H1 (cell line): ENCODE data around the gene BIN1.

ENCODE experiments used
- CTCF ChIP-seq, 3 experiments: IDR thresholded peaks; 1 replicate in 2 of 3; 2 replicates in 1 of 3; pipeline versions ENCODE4 v1.5.1 to v1.6.1; 2011; ENCODE audit warnings: low read length in 3 of 3, mild to moderate bottlenecking in 3 of 3, inconsistent platforms in 2 of 3, low read depth in 1 of 3, moderate library complexity in 1 of 3; ENCODE audit not compliant: insufficient read depth in 1 of 3; ENCODE audit errors: control extremely low read depth in 1 of 3
- POLR2A ChIP-seq, 2 experiments: IDR thresholded peaks; 1 replicate in 1 of 2; 2 replicates in 1 of 2; pipeline ENCODE4 v1.6.1; 2011; ENCODE audit warnings: low read depth in 2 of 2, low read length in 2 of 2, mild to moderate bottlenecking in 2 of 2; ENCODE audit errors: control extremely low read depth in 1 of 2
- POLR2AphosphoS5 ChIP-seq: IDR thresholded peaks from 2 replicates; pipeline ENCODE4 v1.6.1; 2011; ENCODE audit warnings: low read depth, low read length
- POU5F1 ChIP-seq: IDR thresholded peaks from 2 replicates; pipeline ENCODE4 v1.6.1; 2011; ENCODE audit warnings: low read depth, mild to moderate bottlenecking, low read length, moderate library complexity
- RAD21 ChIP-seq, 2 experiments: IDR thresholded peaks in 1 of 2; conservative IDR thresholded peaks in 1 of 2; 2 replicates each; pipeline ENCODE4 v1.6.1; 2011; ENCODE audit warnings: low read depth in 2 of 2, low read length in 2 of 2, improper control_type of control experiment in 1 of 2, inconsistent platforms in 1 of 2, mild to moderate bottlenecking in 1 of 2, moderate library complexity in 1 of 2
- SP1 ChIP-seq: IDR thresholded peaks from 2 replicates; pipeline ENCODE4 v1.6.1; 2011; ENCODE audit warnings: low read depth, low read length
- TCF12 ChIP-seq: IDR thresholded peaks from 2 replicates; pipeline ENCODE4 v1.6.1; 2011; ENCODE audit warnings: low read depth, mild to moderate bottlenecking, low read length
- USF2 ChIP-seq: IDR thresholded peaks from 2 replicates; pipeline ENCODE4 v1.6.1; 2011; ENCODE audit warnings: low read length, improper control_type of control experiment
- ZNF274 ChIP-seq: IDR thresholded peaks from 2 replicates; pipeline ENCODE4 v1.7.0; 2012; ENCODE audit warnings: low read length, borderline replicate concordance; ENCODE audit errors: extremely low read depth

- TF ChIP-seq RAD21 (IDR thresholded peaks at IDR 0.05 in 1 of 2, conservative IDR thresholded peaks at IDR 0.05 in 1 of 2; ENCODE audit: low read depth in 2 of 2, low read length in 2 of 2) (no peak), CTCF (IDR thresholded peaks at IDR 0.05; ENCODE audit: control extremely low read depth in 1 of 3, insufficient read depth in 1 of 3, low read depth in 1 of 3, low read length in 3 of 3) (no peak), ZNF274 (no peak), POLR2A (IDR thresholded peaks at IDR 0.05; ENCODE audit: control extremely low read depth in 1 of 2, low read depth in 2 of 2, low read length in 2 of 2) (no peak), USF2 (no peak), SP1 (no peak), POLR2AphosphoS5 (no peak), TCF12 (no peak), POU5F1 (no peak)
Measured at GRCh38 chr2:127029350-127030051, 77.5 kb downstream of the BIN1 start.
